GM21528 (cell line): ENCODE data around the gene WDR20.

Experiments used
- ATAC-seq: cut with Tn5 transposase; IDR thresholded peaks from one replicate; pipeline ENCODE4 v1.9.1; 2021; ENCODE audit warnings: mild to moderate bottlenecking, moderate library complexity; ENCODE audit not compliant: unreplicated experiment, low FRiP score

Gene WDR20

GRCh38 chr14:102195446-102195845 lies 55.7 kb downstream of the WDR20 start:
- no peak for ATAC-seq

- no peak for ATAC-seq
Observed at GRCh38 chr14:102196039-102196901, 56.6 kb downstream of the WDR20 start.

GRCh38 chr14:102196902-102197230 lies 57.2 kb downstream of the WDR20 start:
- ATAC-seq = no peak

- no peak for ATAC-seq
Observed at GRCh38 chr14:102197317-102197853, 57.7 kb downstream of the WDR20 start.

GRCh38 chr14:102200690-102201352 lies 61.1 kb downstream of the WDR20 start:
- ATAC-seq = no peak

GRCh38 chr14:102201353-102201738 lies 61.6 kb downstream of the WDR20 start:
- no peak for ATAC-seq

- no peak for ATAC-seq
Observed at GRCh38 chr14:102201776-102202175, 62.1 kb downstream of the WDR20 start.

- ATAC-seq = no peak
Observed at GRCh38 chr14:102202944-102203343, 63.2 kb downstream of the WDR20 start.

- no peak for ATAC-seq
Observed at GRCh38 chr14:102203382-102203781, 63.7 kb downstream of the WDR20 start.

GRCh38 chr14:102205560-102205959 lies 65.9 kb downstream of the WDR20 start:
- no peak for ATAC-seq

GRCh38 chr14:102206918-102207317 lies 67.2 kb downstream of the WDR20 start:
- ATAC-seq = no peak

GRCh38 chr14:102207831-102208365 lies 68.2 kb downstream of the WDR20 start:
- ATAC-seq = no peak

GRCh38 chr14:102208741-102209140 lies 69.0 kb downstream of the WDR20 start:
- no peak for ATAC-seq

GRCh38 chr14:102209224-102209966 lies 69.7 kb downstream of the WDR20 start:
- no peak for ATAC-seq

- ATAC-seq = no peak
Observed at GRCh38 chr14:102210421-102211042, 70.8 kb downstream of the WDR20 start.

GRCh38 chr14:102211240-102211639 lies 71.5 kb downstream of the WDR20 start:
- no peak for ATAC-seq

- ATAC-seq = no peak
Observed at GRCh38 chr14:102212356-102212755, 72.7 kb downstream of the WDR20 start.

- no peak for ATAC-seq
Observed at GRCh38 chr14:102212845-102213244, 73.1 kb downstream of the WDR20 start.

GRCh38 chr14:102213470-102213869 lies 73.8 kb downstream of the WDR20 start:
- ATAC-seq = no peak

GRCh38 chr14:102213984-102214658 lies 74.4 kb downstream of the WDR20 start:
- ATAC-seq = no peak
